Hematopoietic multipotent progenitor cell (in vitro differentiated cells): Measurements from ENCODE around the gene ACO2. TPM values are rescaled to one million over a fixed set of nuclear protein-coding genes. Genes with fewer than 3 reads are reported as not detected.
"Not testable (repeated sequence)": the region's sequence is repeated elsewhere in the genome, so short reads cannot be mapped to it uniquely, and the experiment has no call there.

Source experiments
- DNase-seq, 3 donors: peaks; one replicate each; pipeline ENCODE4 v3.0.0-alpha.2; 2011 to 2015; ENCODE audit warnings: low read depth in 2 of 3, low spot score in 2 of 3
- total RNA-seq: library from RNA; depleted of rRNA; stranded (reverse); fragments of >200 nt; gene quantifications from one replicate; pipeline ENCODE4 v1.2.3, GENCODE V29; 2012

ACO2 gene
- total RNA-seq, result 99.1 TPM

- DNase-seq, result peak; percentile 97 to 99 (median 98)
Measured at GRCh38 chr22:41468381-41469217, at the start of gene ACO2, which contains the start of gene PHF5A. Gene ACO2, plus strand, starts transcription at chr22:41469117. Its CDS starts 30 bp downstream, at chr22:41469147. Gene PHF5A, minus strand, starts transcription at chr22:41468692. Its CDS starts 39 bp downstream, at chr22:41468653.

GRCh38 chr22:41425660-41426365 lies 43.1 kb upstream of the ACO2 start:
- DNase-seq, result no peak

DNA sequence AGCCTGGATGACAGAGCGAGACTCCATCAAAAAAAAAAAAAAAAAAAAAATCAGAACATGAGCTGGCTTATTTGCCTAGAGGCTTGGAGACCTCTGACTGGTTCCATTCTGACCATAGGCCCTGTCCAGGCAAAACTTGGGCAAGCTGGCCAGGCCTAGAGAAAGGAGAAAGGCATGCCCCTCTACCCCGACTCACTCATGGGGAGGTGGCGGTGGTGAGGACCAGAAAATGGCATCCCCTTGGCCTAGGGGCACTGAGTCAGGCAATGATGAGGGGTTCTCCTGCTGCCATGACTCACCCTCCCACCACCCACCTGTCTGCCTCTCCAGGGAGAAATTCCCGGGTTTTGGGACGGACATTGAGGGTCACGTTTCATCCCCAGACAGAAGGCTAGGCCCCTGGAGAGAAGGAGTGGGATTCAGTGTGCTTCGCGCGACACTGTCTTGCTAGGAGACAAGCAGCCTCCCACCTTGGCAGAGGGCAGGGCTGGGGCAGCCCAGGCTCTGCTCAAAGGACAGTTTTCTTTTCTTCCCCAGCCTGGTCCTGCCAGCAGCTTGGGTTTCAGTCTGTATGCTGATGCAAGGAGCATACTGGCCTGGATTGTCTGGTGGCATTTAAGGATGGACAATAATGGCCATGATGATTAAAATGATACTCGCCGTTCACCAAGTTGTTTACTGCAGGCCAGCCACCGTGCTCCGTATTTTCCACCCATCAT lies 39.5 kb upstream of the ACO2 start:
- no peak for DNase-seq

DNA sequence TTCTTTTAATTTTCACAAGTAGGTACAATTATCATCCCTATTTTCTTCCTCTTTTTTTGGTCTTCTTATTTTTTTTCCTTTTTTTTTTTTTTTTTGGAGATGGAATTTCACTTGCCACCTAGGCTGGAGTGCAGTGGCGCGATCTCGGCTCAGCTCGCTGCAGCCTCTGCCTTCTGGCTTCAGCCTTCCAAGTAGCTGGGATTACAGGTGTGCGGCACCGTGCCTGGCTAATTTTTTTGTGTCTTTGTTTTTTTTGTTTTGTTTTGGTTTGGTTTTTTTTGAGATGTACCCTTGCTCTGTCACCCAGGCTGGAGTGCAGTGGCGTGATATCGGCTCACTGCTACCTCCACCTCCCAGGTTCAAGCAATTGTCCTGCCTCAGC lies 39.0 kb upstream of the ACO2 start:
- DNase-seq, result no peak

- DNase-seq, result no peak
Measured at GRCh38 chr22:41431656-41432055, 37.3 kb upstream of the ACO2 start.

DNA sequence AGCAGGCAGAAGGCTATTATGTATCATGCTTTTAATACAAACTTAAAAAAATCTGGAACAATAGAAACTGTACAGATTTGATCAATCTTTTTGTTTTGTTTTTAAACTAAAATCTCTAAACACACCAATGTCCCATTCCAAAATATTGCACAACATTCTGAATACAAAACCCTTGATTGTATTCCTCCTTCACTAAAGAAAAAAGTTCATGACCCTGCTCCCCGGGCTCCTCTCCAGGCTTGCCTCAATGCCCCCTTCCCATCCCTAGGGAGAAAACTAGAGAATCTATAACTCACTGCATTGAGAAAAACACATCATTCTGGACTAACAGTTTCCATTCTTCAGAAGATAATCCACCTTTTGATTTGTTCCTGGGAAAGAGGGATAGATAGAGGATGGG lies 35.4 kb upstream of the ACO2 start:
- DNase-seq, result not testable (repeated sequence)

DNA sequence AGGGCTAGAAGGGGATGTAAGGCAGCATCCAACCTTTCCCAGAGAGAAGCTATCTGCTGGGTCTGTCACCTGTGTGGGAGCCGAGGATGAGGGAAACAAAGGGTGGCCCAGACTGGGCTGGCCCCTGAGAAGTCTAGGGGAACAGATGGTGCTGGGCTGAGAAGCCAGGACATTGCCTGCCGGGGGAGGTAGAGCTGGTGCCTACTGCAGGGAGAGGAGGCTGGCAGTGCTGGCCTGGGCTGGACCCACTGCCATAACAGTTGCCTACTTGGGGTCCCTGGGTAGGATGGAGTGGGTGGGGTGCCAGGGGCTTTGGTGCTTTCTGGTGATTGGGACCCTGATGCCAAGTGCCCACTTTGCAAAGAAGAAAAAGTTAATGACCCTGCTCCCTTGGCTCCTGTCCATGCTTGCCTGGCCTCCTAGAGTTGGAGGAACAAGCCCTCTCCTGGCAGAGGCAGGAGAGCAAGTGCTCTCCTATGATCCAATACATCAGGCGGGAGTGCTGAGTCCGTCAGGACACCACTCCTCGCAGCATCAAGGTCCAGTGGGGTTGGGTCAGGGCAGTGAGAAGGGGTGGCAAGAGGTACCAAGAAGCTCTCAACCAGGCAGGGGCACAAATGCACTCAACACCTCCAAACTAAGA lies 34.4 kb upstream of the ACO2 start:
- DNase-seq, result not testable (repeated sequence)

DNA sequence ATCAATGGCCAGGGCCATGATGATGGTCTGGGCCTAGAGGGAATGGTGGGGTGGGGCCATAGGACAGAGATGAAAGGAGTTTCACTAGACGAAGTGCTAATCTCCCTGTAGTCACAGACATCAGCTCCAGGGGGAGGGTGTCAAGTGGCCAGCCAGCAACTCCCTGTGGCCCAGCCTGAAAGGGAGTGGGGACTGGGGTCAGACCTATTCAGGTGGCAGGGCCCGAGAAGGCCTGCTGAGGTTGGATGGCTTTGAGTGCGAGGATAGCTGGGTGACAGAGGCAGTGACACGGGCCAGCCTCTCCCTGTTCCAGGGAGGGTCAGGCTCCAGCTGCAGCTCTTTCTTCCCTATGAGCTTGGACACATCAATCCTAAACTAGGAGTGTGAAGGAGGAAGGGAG lies 33.4 kb upstream of the ACO2 start:
- no peak for DNase-seq

DNA sequence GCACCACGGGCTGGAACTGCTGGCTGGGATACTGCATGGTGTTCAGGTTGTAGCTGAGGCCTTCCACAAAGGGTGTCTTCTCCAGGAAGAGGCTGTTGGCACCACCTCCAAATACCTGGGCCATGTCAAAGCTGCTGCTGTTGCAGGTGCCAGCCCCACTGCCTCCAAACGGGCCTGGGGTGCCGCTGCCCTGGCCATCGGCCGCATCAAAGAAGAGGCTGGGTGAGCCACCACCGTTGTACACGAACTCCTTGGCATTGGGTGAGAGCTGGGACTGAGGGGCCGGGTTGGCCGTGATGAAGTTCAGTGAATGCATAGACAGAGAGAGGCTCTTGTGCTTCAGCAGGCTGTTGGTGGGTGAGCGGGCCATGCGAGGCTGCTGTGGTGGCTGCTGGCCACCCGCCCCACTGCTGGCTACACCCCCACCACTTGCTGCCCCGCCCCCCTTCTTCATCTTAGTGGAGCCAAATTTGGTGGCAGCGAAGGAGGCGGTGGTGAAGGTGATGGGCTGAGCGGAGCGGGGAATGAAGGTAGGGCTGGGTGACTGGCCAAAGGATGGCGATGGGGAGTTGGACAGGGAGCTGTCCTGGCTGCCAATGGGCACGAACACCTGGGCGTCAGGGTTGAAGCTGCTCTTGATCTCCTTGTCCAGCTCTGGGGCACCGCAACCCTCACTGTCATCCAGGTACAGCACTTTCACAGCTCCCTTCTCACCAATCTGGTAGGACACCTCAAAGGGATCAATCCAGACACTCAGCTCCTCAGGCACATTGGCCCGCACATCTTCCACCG lies 32.4 kb upstream of the ACO2 start:
- DNase-seq, result no peak

DNA sequence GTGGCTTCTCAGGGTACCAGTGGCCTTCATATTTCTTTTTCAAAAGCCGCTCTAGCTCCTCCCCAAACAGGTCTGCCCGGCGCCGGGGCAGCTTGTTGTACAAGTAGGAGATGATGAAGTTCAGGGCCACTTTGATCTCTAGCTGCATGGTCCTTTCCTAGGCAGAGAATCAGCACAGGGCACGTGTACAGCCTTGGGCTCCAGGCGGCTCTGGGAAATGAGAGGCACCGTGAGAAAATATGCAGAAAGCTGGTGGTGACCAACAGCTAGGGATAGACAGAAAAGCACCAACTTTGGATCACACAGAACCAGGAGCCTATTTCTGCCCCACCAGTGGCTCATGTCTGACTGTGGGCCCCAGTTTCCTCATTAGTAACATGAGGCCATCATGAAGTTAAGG lies 31.7 kb upstream of the ACO2 start:
- DNase-seq, result no peak

DNA sequence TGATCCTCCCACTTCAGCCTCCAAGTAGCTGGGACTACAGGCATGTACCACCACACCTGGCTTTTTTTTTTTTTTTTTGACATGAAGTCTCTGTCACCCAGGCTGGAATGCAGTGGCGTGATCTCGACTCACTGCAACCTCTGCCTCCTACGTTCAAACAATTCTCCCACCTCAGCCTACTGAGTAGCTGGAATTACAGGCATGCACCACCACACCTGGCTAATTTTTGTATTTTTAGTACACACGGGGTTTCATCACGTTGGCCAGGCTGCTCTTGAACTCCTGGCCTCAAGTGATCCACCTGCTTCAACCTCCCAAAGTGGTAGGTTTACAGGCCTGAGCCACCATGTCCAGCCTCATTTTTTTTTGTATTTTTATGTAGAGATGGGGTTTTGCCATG lies 28.4 kb upstream of the ACO2 start:
- not testable (repeated sequence) for DNase-seq

DNA sequence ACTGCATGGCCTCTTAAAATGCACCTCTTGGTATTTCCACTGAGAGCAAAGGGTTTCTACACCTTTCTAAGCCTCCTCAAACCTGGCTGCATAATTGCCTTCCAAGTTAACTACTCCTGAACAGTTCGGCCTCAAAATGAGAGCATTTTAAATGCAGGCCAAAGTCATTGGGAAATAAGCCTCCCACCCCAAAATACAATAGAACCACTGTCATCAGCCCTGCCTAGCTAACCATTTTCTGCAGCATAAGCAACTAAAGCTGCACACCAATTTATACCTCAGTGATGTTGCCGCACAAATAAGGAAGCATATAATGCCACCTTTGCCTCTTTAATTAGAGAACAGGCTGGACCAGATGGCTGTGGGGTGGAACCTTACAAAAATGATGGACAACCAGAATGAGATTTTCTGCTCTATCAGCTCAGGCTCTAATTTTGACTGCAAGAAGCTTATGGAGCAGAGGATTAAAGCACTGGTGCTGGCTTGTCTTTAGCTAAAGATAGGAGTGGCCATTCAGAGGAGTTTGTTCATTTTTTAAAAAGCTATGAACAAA lies 26.6 kb upstream of the ACO2 start:
- no peak for DNase-seq

- peak; percentile 58 to 98 (median 96) for DNase-seq
Measured at GRCh38 chr22:41444360-41445128, 24.4 kb upstream of the ACO2 start.

GRCh38 chr22:41445129-41446056 lies 23.5 kb upstream of the ACO2 start:
- peak in 1 of 3 donors; percentile 17 for DNase-seq

GRCh38 chr22:41446057-41446501 lies 22.8 kb upstream of the ACO2 start:
- peak in 1 of 3 donors; percentile 2 for DNase-seq

- DNase-seq, result peak; percentile 87 to 96 (median 95)
Measured at GRCh38 chr22:41446639-41447434, 22.1 kb upstream of the ACO2 start, which contains the start of gene TOB2. Gene TOB2, minus strand, starts transcription at chr22:41446801. Its CDS starts 9,456 bp downstream, at chr22:41437345.
